ENCODE results near the gene SP110.

The SP110 gene

DNA sequence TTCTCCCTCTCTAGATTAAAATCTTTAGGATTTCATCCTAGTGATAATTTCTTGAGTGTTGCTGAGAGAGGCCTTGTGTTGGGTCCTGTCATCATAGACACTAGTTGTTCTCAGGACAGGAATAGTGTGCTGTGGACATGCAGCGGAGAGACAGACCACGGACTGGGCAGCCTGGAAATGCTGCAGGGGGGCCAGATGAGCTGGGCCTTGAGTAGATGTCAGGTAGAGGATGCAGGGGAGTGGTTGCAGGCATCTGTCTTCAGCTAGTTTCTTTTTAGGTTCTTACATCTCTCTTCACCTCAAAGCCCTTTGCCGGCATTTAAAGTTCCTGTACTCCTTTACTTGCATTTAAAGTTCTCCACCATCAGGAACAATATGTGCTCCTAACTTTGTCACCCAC is 42.8 kb downstream of the SP110 start:
- TF ChIP-seq, protein P1, sequence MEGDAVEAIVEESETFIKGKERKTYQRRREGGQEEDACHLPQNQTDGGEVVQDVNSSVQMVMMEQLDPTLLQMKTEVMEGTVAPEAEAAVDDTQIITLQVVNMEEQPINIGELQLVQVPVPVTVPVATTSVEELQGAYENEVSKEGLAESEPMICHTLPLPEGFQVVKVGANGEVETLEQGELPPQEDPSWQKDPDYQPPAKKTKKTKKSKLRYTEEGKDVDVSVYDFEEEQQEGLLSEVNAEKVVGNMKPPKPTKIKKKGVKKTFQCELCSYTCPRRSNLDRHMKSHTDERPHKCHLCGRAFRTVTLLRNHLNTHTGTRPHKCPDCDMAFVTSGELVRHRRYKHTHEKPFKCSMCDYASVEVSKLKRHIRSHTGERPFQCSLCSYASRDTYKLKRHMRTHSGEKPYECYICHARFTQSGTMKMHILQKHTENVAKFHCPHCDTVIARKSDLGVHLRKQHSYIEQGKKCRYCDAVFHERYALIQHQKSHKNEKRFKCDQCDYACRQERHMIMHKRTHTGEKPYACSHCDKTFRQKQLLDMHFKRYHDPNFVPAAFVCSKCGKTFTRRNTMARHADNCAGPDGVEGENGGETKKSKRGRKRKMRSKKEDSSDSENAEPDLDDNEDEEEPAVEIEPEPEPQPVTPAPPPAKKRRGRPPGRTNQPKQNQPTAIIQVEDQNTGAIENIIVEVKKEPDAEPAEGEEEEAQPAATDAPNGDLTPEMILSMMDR (conservative IDR thresholded peaks at IDR 0.05; ENCODE audit: control insufficient read depth, insufficient read depth, low read depth, low read length), result no peak

DNA sequence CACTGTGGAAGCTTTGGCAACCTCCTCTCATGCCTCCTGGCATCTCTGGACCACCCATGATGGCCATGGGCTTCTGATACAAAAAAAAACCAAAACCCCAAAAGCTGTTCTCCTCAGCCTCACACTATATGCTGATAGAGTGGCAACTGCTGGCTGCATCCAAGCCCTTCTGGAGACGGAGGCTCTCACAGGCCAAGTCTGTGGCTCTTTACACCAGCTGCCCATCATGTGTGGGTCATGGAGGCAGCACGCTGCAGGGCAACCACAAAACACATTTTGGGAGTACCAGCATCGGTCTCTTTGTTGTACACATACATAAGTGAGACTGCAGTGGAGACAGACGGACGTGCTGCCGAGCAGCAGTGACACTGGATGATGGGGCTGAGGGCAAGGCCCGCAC is 45.3 kb downstream of the SP110 start:
- no peak for DNase-seq (ENCODE audit: low read depth)
- H3K4me3 ChIP-seq (ENCODE audit: control insufficient read depth, low read depth, low read length), result no peak overlapping the region
- TF ChIP-seq, protein P1 (conservative IDR thresholded peaks at IDR 0.05; ENCODE audit: control insufficient read depth, insufficient read depth, low read depth, low read length), result no peak

More for the DNA sequence above, 42.8 kb downstream of the SP110 start:
- no peak overlapping the region for H3K4me3 ChIP-seq (ENCODE audit: control insufficient read depth, low read depth, low read length)
- no peak for DNase-seq (ENCODE audit: low read depth)

DNA sequence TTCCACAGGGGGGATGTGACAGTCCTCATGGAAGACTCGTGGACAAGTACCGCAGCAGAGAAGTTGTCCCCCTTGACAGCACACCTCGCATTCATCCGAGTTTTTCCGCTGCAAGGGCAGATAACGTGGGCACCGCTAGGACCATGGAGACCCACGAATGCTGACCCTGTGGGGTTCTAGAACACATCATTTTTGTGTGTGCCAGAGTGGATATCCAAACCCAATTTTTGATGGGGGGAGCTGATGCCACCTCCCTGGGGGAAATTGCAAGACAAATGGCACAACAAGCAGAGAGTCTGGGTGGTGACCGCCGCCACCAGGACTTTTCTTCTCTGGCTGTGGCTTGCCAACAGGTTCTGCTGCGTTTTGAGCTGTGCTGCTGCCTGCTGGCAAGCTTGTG is 46.9 kb downstream of the SP110 start:
- TF ChIP-seq, protein P1 (conservative IDR thresholded peaks at IDR 0.05; ENCODE audit: control insufficient read depth, insufficient read depth, low read depth, low read length), result no peak
- DNase-seq (ENCODE audit: low read depth), result no peak
- H3K4me3 ChIP-seq (ENCODE audit: control insufficient read depth, low read depth, low read length), result no peak overlapping the region

DNA sequence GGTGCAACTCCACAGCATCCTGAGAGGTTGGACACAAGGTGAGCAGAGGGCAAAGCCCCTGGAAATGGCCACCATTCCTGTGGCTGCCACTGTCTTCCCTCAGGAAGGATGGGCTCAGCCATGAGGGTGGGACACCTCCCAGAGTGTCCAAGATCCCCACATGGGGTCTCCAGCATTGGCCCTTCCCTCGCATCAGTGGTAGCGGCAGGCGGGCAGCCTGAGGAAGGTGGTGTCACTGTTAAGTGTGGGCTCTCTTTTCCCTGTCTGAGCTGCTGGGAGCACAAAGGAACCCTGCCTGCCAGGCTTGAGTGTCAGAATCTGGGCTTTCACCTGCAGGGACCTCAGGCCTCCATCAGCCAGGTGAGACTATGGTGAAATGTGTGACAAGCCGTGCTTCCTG is 47.6 kb downstream of the SP110 start:
- TF ChIP-seq, protein P1 (conservative IDR thresholded peaks at IDR 0.05; ENCODE audit: control insufficient read depth, insufficient read depth, low read depth, low read length), result no peak
- H3K4me3 ChIP-seq (ENCODE audit: control insufficient read depth, low read depth, low read length), result no peak overlapping the region
- no peak for DNase-seq (ENCODE audit: low read depth)

DNA sequence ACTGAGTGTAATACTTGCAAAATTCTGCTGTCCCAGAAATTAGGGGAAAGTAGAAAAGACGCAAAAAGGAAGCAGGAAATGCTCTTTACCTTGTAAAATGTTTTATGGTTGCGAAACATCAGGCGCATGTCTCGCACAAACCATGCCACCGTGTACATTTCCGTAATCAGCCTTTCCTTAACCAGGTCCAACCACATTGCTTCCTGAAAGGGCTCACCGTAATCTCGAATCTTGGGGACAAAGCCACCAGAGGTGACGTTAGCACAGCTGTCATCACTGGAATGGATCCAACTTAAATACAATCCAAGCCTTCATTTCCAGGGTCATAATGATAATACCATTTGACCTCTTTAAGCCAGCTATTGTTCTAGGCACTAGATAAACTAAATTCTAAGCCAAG is 49.3 kb downstream of the SP110 start:
- no peak for DNase-seq (ENCODE audit: low read depth)
- TF ChIP-seq, protein P1 (conservative IDR thresholded peaks at IDR 0.05; ENCODE audit: control insufficient read depth, insufficient read depth, low read depth, low read length), result no peak
- no peak overlapping the region for H3K4me3 ChIP-seq (ENCODE audit: control insufficient read depth, low read depth, low read length)

DNA sequence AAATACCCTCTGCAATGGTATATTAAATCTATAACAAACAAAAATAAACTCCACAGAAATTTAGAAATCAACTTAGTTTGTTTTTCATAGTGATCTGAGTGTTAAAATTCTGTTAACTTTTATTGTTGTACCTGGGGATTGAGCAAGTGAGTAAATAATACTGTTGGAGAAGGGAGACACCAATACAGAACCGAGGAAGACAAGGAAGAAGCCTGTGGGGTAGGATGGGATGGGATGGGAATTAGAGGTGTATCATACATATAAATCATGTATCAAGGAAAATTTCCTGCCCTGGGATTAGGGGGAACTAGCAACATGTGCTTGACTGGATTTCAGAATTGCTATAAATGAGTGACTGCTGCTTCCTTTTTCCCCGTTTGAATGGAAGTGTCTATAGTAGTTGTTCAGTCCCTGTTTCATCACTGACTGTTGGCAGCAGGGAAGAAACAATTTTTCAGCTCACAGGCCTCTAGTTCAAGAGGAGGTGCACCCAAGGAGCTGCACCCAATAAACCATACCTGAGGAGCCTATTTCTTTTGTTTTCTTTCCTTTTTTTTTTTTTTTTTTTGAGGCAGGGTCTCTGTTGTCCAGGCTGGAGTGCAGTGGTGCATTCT is 53.1 kb downstream of the SP110 start:
- no peak for DNase-seq (ENCODE audit: low read depth)
- TF ChIP-seq, protein P1 (conservative IDR thresholded peaks at IDR 0.05; ENCODE audit: control insufficient read depth, insufficient read depth, low read depth, low read length), result no peak
- H3K4me3 ChIP-seq (ENCODE audit: control insufficient read depth, low read depth, low read length), result no peak overlapping the region

DNA sequence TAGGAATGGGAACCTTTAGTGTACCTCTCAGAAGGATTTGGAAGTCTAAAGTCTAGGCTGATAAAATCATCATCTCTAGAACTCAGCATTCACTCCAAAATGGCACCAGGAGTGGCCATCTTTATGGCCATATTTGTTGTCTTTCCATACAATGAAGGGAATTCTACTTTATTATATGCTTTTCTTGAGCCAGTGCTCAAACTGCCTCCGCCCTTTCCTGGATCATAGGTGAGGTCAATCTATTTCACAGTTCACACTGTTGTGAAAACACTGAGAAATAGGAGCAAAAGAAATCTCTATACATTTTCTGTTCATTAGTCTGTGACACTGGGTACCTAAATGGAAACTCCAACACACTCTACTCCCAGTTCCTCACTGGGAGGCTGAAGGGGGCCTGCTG is 55.6 kb downstream of the SP110 start:
- no peak for DNase-seq (ENCODE audit: low read depth)
- TF ChIP-seq, protein P1 (conservative IDR thresholded peaks at IDR 0.05; ENCODE audit: control insufficient read depth, insufficient read depth, low read depth, low read length), result no peak

More for the DNA sequence above, 55.6 kb downstream of the SP110 start:
- H3K4me3 ChIP-seq (ENCODE audit: control insufficient read depth, low read depth, low read length), result no peak overlapping the region
